Measurements from ENCODE around the gene GOSR2.

DNA sequence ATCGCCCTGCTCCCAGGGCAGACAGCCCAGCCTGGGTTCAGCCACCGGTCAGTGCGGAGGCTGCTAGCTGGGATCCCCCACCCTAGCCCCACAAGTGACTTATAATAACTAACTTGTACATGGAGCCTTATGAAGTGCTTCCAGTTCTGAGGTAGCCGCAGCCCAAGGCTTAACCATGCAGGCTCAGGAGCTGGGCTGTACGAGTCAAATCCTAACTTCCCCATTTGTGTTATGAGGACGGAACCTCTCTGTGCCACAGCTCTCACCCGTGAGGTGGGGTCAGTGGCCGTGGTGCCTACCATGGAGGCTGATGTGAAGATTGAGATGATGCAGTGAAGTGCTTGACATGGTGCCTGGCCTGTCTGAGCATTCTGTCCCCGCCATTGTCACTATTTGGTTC is 27.8 kb upstream of the GOSR2 start:
- no peak for TF ChIP-seq SP1 (IDR thresholded peaks at IDR 0.05)
- no peak for TF ChIP-seq HDGF (IDR thresholded peaks at IDR 0.05; ENCODE audit: borderline replicate concordance)
- no peak for TF ChIP-seq SUZ12 (IDR thresholded peaks at IDR 0.05)
- TF ChIP-seq FOXA1 (IDR thresholded peaks at IDR 0.05): no peak
- TF ChIP-seq TARDBP (IDR thresholded peaks at IDR 0.05): no peak
- no peak for TF ChIP-seq BHLHE40 (IDR thresholded peaks at IDR 0.05; ENCODE audit: borderline replicate concordance)
- TF ChIP-seq CTBP1 (IDR thresholded peaks at IDR 0.05; ENCODE audit: borderline replicate concordance): no peak
- TF ChIP-seq PKNOX1 (IDR thresholded peaks at IDR 0.05): no peak
- TF ChIP-seq ELF4 (IDR thresholded peaks at IDR 0.05): no peak
- TF ChIP-seq ZNF384 (IDR thresholded peaks at IDR 0.05): no peak
